Epithelial cell of alveolus of lung (primary cell): ENCODE data around the gene APOA1. TPM values are rescaled to one million over a fixed set of nuclear protein-coding genes. Genes with fewer than 3 reads are reported as not detected.

ENCODE experiments used
- total RNA-seq: library from RNA; depleted of rRNA; stranded (reverse); fragments of >200 nt; gene quantifications from 2 replicates; pipeline ENCODE4 v1.2.1, GENCODE V29; 2015

Gene APOA1
- 0.32 and 0.52 TPM in 2 replicates for total RNA-seq

DNA sequence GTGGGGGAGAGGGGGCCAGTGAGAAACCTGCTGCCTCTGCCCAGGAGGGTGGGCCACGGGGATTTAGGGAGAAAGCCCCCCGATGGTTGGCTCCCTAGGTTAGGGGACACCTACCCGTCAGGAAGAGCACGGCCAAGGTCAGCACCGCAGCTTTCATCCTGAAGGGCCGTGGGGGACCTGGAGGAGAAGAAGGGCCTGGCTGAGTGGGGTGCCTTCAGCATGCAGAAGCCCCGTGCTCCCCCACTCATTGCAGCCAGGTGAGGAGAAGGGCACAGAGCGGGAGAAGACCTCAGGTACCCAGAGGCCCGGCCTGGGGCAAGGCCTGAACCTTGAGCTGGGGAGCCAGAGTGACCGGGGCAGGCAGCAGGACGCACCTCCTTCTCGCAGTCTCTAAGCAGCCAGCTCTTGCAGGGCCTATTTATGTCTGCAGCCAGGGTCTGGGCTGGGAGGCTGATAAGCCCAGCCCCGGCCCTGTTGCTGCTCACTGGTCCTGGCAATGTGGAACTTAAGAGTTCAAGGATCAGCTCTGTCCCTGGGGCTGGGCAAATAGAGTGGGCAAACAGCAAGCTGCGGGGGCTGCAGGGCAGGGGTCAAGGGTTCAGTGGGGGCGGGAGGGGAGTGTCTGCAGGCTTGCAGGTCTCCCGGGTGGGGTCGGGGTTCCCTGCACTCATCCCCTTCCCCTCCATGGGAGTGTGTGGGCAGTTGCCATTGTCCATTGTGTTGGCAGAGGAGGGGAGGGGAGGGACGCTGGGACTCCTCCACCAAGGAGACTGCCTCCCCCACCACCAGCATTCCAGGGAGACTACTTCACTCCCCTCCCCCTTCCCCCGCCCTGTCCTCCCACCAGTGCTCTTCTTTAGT lies at the start of gene APOA1:
APOA1 (minus strand) TSS at position 392 of the 861 bp plus-strand sequence; CDS start at position 157, 235 bp downstream.

DNA sequence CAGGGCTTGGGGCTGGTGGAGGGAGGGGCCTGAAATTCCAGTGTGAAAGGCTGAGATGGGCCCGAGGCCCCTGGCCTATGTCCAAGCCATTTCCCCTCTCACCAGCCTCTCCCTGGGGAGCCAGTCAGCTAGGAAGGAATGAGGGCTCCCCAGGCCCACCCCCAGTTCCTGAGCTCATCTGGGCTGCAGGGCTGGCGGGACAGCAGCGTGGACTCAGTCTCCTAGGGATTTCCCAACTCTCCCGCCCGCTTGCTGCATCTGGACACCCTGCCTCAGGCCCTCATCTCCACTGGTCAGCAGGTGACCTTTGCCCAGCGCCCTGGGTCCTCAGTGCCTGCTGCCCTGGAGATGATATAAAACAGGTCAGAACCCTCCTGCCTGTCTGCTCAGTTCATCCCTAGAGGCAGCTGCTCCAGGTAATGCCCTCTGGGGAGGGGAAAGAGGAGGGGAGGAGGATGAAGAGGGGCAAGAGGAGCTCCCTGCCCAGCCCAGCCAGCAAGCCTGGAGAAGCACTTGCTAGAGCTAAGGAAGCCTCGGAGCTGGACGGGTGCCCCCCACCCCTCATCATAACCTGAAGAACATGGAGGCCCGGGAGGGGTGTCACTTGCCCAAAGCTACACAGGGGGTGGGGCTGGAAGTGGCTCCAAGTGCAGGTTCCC lies 7.8 kb downstream of the APOA1 start, which contains the start of gene APOC3:
APOC3 (plus strand) TSS at position 383 of the 659 bp plus-strand sequence. CDS start 676 bp downstream, outside the sequence.

DNA sequence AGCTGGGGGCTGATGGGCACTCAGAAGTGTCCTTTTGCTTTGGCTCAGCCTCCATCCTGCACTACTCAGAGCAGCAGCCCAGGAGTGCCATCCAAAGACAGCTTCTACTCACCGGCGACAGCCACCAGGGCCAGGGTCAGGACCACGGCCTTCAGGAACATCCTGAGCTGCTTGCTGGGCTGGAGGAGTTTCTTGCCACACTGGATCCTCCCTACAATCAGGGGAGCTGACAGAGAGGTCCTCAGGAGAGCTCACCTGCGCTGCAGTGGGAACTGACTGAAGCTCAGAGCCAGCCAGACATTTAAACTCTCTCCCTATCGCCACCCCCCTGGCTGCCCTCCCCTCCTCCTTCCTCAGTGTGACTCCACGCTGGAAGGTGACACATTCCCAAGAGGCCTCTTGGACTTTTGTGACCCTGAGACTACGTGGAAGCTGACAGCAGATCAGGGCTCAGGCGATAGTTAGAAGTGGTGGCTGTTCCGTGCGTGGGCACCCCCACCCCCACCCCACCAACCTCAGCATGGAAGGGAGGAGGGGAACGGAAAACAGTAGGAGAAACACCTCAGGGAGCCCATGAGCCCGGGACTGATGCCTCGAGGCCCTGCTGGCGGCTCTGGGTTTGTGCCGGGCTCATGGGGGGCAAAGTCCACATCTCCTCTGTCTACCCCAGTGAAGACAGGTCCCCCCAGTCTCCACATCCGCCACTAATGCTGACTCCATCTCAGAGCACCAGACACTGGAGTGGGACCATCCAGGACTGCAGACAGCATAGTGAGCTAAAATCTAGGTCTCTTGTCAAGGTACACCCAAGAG lies 14.2 kb downstream of the APOA1 start, which contains the start of gene APOA4:
APOA4 (minus strand) TSS at position 274 of the 813 bp plus-strand sequence; CDS start at position 161, 113 bp downstream.

DNA sequence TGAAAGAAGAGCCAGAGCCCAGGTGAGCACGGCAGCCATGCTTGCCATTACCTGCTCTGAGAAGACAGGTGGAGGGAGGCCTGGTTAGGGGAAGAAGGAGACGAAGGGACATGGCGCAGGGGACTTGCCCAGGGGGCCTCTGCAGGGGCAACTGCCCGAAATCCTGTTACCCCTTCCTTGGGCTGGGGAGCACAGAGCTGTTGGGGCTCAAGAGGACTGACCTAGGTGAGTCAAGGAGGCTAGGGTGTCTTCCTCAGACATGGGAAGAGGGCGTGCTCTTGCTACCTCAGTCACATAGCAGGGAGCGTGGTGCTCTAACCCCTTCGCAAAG lies 45.6 kb downstream of the APOA1 start, which contains the start of gene APOA5:
APOA5 (minus strand) TSS at position 67 of the 331 bp plus-strand sequence; CDS start at position 48, 19 bp downstream.

DNA sequence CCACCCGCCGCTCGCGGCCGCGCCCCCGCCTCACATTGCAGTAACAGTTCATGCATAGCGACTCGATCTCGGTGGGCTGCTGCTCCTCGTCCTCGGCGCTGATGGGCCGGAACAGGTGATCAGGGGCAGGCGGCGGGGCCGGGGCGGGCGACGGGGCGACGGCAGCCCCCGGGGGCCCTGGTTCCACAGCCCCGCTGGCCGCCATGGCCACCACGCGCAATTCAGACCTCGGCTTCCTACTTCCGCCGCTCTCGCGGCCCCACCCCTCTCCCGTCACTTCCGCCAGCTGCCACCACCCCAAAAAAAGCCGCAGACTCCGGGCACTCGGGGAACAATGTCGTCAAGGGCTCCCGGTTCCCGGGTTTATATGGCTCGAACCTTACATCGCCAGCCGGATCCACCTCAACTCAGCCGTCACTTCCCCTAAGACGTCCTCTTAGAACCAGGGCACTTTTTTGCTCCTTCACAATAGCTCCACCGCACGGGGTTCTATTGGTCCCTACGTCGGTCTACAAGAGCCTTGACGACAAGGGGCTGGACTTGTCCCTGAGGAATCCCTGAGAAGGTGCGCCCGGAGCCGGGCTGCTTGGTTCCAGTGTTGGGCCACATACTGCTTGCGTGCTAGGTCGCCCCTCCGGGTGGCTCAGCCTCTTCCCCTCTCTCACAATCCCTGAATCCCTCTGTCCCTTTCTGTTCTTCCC lies 49.5 kb downstream of the APOA1 start, which contains the start of gene ZPR1:
ZPR1 (minus strand) TSS at position 238 of the 701 bp plus-strand sequence; CDS start at position 205, 33 bp downstream.

Other genes starting within 250 kb of the APOA1 start
- 10.3 and 12.1 TPM in 2 replicates for gene BUD13, start 64.6 kb downstream of the APOA1 start, total RNA-seq
- 41.0 and 63.4 TPM in 2 replicates for gene ZPR1, start 49.6 kb downstream of the APOA1 start, total RNA-seq
- not detected in 2 replicates for gene APOA5, start 45.7 kb downstream of the APOA1 start, total RNA-seq
- not detected in 2 replicates for gene APOA4, start 14.3 kb downstream of the APOA1 start, total RNA-seq
- not detected in 2 replicates for gene APOC3, start 7.7 kb downstream of the APOA1 start, total RNA-seq